Activated T-helper 17 cell treated with anti-CD3 and anti-CD28 coated beads, Interleukin-2, amount 50 U/mL, for 72 hours (primary cell): ENCODE results near the gene PHLDA3. TPM values are rescaled to one million over a fixed set of nuclear protein-coding genes. Genes with fewer than 3 reads are reported as not detected.
A peak's percentile ranks its signal among the peaks of the same experiment; 100 is the strongest.
"Not testable (repeated sequence)": the region's sequence is repeated elsewhere in the genome, so short reads cannot be mapped to it uniquely, and the experiment has no call there.

ENCODE experiments used
- ATAC-seq: fragments of 150-1000 bp; cut with Tn5 transposase; replicated peaks from 2 replicates; pipeline ENCODE4 v1.10.0; 2021; ENCODE audit warnings: mild to moderate bottlenecking, moderate library complexity
- H3K27ac Mint-ChIP-seq: one replicate; pipeline ENCODE4 v1.8.0; 2022; ENCODE audit warnings: mixed read lengths
- H3K27me3 Mint-ChIP-seq: one replicate; pipeline ENCODE4 v1.8.0; 2022; ENCODE audit warnings: mixed read lengths
- H3K36me3 Mint-ChIP-seq: one replicate; pipeline ENCODE4 v1.8.0; 2022; ENCODE audit warnings: low read depth, mild to moderate bottlenecking, mixed read lengths
- H3K4me1 Mint-ChIP-seq: one replicate; pipeline ENCODE4 v1.8.0; 2022; ENCODE audit warnings: mixed read lengths
- H3K4me3 Mint-ChIP-seq: one replicate; pipeline ENCODE4 v1.8.0; 2022; ENCODE audit warnings: mild to moderate bottlenecking, mixed read lengths
- H3K9me3 Mint-ChIP-seq: one replicate; pipeline ENCODE4 v1.8.0; 2022; ENCODE audit warnings: mixed read lengths
- total RNA-seq, 2 donors: library from RNA; stranded (reverse); gene quantifications; one replicate each; pipeline ENCODE4 v1.2.3, GENCODE V29; 2022

Gene PHLDA3
- total RNA-seq, 2 donors from 2014 or later = 9.4 to 21.0 TPM

GRCh38 chr1:201498621-201499020 is 29.6 kb upstream of the PHLDA3 start:
- Mint-ChIP-seq H3K4me3 (no peak overlapping the region), H3K27ac (no peak overlapping the region), H3K4me1 (no peaks in the 10 kb centered on the region), H3K9me3 (no peaks in the 10 kb centered on the region), H3K36me3 (peaks cover 28% of the 10 kb centered on the region), H3K27me3 (no peaks in the 10 kb centered on the region)
- no peak for ATAC-seq

- ATAC-seq = no peak
- Mint-ChIP-seq H3K36me3 (peaks cover 34% of the 10 kb centered on the region), H3K4me3 (no peak overlapping the region), H3K27me3 (no peaks in the 10 kb centered on the region), H3K9me3 (no peaks in the 10 kb centered on the region), H3K4me1 (no peaks in the 10 kb centered on the region), H3K27ac (no peak overlapping the region)
Observed at GRCh38 chr1:201497935-201498509, 29.0 kb upstream of the PHLDA3 start.

DNA sequence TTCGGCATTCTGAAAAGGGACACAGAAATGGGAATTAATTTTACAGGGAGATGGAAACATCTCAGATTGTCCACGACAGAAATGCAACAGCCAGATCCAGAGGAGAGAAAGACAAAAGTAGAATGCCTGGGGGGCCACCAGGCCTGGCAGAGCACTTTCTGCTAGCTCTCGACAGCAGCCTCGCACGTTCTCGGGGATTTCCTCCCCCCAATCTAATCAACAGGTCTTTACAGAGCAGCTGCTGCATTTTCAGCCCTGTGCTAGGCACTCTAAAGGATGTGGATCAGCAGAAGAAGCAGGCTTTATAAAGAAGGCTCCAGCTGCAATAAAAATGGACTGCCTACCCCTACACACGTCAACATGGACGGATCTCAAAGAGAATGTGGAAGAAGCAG is 27.3 kb upstream of the PHLDA3 start:
- no peak for ATAC-seq
- H3K36me3 Mint-ChIP-seq = peaks cover 35% of the 10 kb centered on the region
- no peaks in the 10 kb centered on the region for H3K9me3 Mint-ChIP-seq
- no peaks in the 10 kb centered on the region for H3K4me1 Mint-ChIP-seq
- no peaks in the 10 kb centered on the region for H3K27me3 Mint-ChIP-seq
- no peak overlapping the region for H3K27ac Mint-ChIP-seq
- no peak overlapping the region for H3K4me3 Mint-ChIP-seq

DNA sequence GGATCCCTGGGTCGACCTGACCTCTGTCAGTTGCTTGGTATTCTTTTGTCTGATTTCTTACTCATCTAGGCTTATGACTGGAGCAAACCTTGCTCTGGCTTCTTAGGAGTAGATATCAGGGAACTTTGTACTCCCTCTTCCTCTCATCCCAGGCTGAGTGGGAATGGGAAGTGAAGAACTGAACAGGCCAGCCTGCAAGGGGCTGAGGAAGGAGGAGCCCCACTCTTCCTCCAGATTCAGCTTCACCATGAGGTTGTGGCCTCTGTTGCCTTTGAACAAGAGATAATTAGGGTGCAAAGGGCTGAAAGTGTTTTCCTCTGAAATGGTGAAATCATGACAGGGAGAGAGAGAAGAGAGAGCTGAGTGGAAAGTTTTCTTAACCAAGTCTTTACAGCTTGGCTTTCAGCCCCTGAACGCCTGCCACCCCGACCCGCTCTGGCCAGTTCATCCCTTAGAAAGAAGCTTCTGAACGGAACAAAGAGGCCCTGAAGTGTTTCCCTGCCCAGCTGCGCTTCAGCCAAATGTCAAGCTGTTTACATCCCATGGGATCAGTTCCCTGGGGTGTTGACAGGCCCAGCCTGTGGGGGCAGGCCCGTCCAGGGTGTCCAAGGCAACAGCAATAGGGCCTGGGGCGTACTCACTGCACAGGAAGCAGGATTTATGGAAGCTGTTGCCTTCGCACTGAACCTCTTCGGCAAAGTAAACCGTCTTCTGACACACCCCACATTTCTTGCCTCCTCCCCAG is 26.7 kb upstream of the PHLDA3 start:
- Mint-ChIP-seq H3K27ac (no peak overlapping the region), H3K9me3 (no peaks in the 10 kb centered on the region), H3K4me3 (no peak overlapping the region), H3K36me3 (peaks cover 36% of the 10 kb centered on the region), H3K27me3 (no peaks in the 10 kb centered on the region), H3K4me1 (no peaks in the 10 kb centered on the region)
- ATAC-seq = no peak

GRCh38 chr1:201493757-201494617 is 25.0 kb upstream of the PHLDA3 start:
- H3K27me3 Mint-ChIP-seq = no peaks in the 10 kb centered on the region
- peaks cover 46% of the 10 kb centered on the region for H3K36me3 Mint-ChIP-seq
- H3K4me3 Mint-ChIP-seq = no peak overlapping the region
- no peak for ATAC-seq
- H3K9me3 Mint-ChIP-seq = no peaks in the 10 kb centered on the region
- H3K27ac Mint-ChIP-seq = no peak overlapping the region
- no peaks in the 10 kb centered on the region for H3K4me1 Mint-ChIP-seq

DNA sequence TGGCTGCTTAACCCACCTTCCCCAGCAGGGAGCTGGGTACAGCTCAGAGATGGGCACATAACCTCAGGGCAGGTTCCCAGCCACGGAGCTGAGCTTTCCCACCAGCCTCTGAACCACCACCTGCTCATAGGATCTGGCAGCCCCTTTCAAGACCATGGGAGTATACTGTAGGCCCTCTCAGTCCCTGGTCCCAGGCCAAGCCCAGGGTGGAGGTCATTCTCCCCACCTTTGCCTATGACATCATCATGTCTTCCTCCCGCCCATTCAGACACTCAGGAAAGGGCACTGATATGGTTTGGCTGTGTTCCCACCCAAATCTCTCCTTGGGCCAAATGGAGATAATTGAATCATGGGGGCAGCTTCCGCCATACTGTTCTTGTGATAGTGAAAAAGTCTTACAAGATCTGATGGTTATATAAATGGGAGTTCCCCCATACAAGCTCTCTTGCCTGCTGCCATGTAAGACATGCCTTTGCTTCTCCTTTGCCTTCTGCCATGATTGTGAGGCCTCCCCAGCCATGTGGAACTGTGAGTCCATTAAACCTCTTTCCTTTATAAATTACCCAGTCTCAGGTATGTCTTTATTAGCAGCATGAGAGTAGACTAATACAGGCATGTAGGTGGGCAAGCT is 24.2 kb upstream of the PHLDA3 start:
- H3K36me3 Mint-ChIP-seq = peaks cover 52% of the 10 kb centered on the region
- H3K4me3 Mint-ChIP-seq, H3K27me3 Mint-ChIP-seq, H3K27ac Mint-ChIP-seq, H3K4me1 Mint-ChIP-seq, ATAC-seq, H3K9me3 Mint-ChIP-seq: not testable (repeated sequence)

DNA sequence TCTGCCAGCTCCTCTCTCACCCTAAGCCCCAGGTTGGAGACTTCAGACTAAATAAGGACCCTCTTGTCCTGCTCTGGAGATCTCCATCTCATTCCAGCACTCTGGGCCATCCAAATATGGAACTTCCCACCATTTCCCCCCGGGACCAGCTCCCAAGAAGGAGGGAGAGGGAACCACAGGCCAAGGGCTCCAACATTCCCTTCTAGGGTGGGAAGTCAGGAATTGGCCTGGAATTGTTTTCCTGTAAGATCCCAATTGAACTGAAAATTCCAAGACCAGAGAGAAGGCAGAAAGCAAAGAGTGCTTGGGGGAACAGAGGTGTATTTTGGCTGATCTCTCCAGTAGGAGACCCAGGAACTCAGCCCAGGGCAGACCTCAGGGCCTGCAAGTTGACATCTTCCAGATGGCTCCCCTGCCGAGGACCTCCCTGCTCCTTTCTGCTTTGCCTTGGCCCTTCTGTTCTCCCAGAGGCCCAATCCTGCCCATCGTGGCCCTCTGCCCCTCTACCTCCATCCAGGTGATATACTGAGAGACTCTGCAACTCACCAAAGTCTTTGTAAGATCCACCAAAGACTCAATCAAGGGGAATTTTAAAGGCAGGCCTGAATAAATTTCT is 23.0 kb upstream of the PHLDA3 start:
- no peaks in the 10 kb centered on the region for H3K9me3 Mint-ChIP-seq
- no peak for ATAC-seq
- peaks cover 54% of the 10 kb centered on the region for H3K36me3 Mint-ChIP-seq
- peak overlapping the region; percentile 12 for H3K27ac Mint-ChIP-seq
- H3K4me1 Mint-ChIP-seq = no peaks in the 10 kb centered on the region
- H3K4me3 Mint-ChIP-seq = no peak overlapping the region
- H3K27me3 Mint-ChIP-seq = no peaks in the 10 kb centered on the region

- Mint-ChIP-seq H3K4me1 (no peaks in the 10 kb centered on the region), H3K9me3 (no peaks in the 10 kb centered on the region), H3K4me3 (no peak overlapping the region), H3K36me3 (peaks cover 45% of the 10 kb centered on the region), H3K27me3 (no peaks in the 10 kb centered on the region), H3K27ac (no peak overlapping the region)
- ATAC-seq = no peak
Observed at GRCh38 chr1:201490708-201491131, 21.7 kb upstream of the PHLDA3 start.

DNA sequence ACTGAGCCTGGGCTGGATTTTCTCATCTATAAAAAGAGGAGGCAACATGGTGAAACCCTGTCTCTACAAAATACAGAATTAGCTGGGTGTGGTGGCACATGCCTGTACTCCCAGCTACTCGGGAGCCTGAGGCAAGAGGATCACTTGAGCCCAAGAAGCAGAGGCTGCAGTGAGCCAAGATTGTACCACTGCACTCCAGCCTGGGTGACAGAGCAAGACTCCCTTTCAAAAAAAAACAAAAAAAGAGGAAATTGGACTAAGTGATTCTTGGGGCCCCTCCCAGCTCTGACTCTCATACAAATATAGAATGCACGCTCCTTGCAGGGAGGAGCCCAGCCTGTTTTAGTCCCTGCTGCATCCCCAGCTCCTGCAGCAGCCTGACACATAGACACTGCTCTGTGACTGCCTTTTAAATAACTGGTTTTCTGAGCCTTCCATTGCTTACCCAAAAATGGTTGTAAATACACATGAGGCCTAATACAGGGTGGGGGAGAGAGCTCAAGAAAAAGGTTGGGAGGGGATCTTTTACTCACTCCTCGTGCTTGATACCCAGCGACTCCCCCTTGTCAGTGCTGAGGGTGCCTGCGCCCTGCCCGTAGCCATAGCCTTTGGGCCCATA is 20.8 kb upstream of the PHLDA3 start:
- H3K9me3 Mint-ChIP-seq = no peaks in the 10 kb centered on the region
- no peak overlapping the region for H3K4me3 Mint-ChIP-seq
- peaks cover 38% of the 10 kb centered on the region for H3K36me3 Mint-ChIP-seq
- ATAC-seq = no peak
- no peaks in the 10 kb centered on the region for H3K4me1 Mint-ChIP-seq
- H3K27me3 Mint-ChIP-seq = no peaks in the 10 kb centered on the region
- no peak overlapping the region for H3K27ac Mint-ChIP-seq

- no peaks in the 10 kb centered on the region for H3K9me3 Mint-ChIP-seq
- peaks cover 36% of the 10 kb centered on the region for H3K36me3 Mint-ChIP-seq
- no peaks in the 10 kb centered on the region for H3K27me3 Mint-ChIP-seq
- ATAC-seq = no peak
- H3K4me1 Mint-ChIP-seq = no peaks in the 10 kb centered on the region
- H3K27ac Mint-ChIP-seq = peak overlapping the region; percentile 16
- H3K4me3 Mint-ChIP-seq = no peak overlapping the region
Observed at GRCh38 chr1:201488830-201489589, 20.0 kb upstream of the PHLDA3 start.

DNA sequence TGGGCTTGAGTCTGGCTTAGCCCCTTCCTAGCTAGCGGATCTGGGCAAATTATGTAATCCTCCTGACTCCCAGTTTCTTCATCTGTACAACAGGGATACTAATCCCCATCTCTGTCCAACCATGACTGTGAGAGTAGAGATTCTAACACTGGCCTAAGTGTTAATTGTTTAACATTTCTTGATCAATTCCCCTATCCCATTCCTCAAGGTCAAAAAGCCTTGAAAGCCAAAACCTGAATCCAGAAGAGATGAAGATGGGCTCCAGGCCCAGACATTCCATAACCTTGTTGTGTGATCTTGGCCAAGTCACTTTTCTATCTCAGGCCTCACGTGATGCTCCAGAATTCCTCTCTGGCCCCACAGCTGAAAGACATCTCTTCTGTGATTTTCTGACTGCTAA is 18.8 kb upstream of the PHLDA3 start:
- H3K27me3 Mint-ChIP-seq = no peaks in the 10 kb centered on the region
- no peaks in the 10 kb centered on the region for H3K9me3 Mint-ChIP-seq
- ATAC-seq = no peak
- H3K4me3 Mint-ChIP-seq = no peak overlapping the region
- H3K27ac Mint-ChIP-seq = peak overlapping the region; percentile 16
- H3K4me1 Mint-ChIP-seq = no peaks in the 10 kb centered on the region
- peaks cover 24% of the 10 kb centered on the region for H3K36me3 Mint-ChIP-seq

DNA sequence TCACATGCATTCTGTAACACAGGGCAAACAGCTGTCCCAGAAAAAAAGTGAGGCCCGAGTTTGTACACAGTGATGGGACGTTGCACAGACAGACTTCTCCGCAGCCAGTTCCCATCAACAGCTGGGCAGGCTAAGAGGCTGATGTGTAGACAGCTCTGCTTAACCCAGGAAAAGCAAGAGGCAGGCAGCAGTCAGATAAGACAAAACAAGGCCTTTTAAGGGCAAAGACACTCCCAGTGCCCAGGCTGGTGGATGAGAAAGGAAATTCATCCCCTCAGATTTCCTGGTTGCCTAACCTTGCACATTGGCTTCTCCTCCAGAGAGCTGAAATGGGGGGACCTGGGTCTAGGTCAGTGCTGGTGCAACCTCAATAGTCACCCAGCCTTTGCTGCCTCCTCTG is 17.2 kb upstream of the PHLDA3 start:
- Mint-ChIP-seq H3K27me3 (no peaks in the 10 kb centered on the region), H3K9me3 (no peaks in the 10 kb centered on the region), H3K36me3 (peaks cover 24% of the 10 kb centered on the region), H3K27ac (peak overlapping the region; percentile 66), H3K4me3 (no peak overlapping the region), H3K4me1 (peaks cover 1% of the 10 kb centered on the region)
- ATAC-seq = no peak

GRCh38 chr1:201485184-201485774 is 16.3 kb upstream of the PHLDA3 start:
- ATAC-seq = no peak
- Mint-ChIP-seq H3K27ac (peak overlapping the region; percentile 49), H3K9me3 (no peaks in the 10 kb centered on the region), H3K4me3 (no peak overlapping the region), H3K27me3 (no peaks in the 10 kb centered on the region), H3K36me3 (peaks cover 19% of the 10 kb centered on the region), H3K4me1 (peaks cover 5% of the 10 kb centered on the region)
